Measurements from ENCODE around the gene REEP2. TPM values are rescaled to one million over a fixed set of nuclear protein-coding genes. Genes with fewer than 3 reads are reported as not detected.

REEP2 gene
- total RNA-seq, 1 donor from 2014 or later: 17.4 TPM

DNA sequence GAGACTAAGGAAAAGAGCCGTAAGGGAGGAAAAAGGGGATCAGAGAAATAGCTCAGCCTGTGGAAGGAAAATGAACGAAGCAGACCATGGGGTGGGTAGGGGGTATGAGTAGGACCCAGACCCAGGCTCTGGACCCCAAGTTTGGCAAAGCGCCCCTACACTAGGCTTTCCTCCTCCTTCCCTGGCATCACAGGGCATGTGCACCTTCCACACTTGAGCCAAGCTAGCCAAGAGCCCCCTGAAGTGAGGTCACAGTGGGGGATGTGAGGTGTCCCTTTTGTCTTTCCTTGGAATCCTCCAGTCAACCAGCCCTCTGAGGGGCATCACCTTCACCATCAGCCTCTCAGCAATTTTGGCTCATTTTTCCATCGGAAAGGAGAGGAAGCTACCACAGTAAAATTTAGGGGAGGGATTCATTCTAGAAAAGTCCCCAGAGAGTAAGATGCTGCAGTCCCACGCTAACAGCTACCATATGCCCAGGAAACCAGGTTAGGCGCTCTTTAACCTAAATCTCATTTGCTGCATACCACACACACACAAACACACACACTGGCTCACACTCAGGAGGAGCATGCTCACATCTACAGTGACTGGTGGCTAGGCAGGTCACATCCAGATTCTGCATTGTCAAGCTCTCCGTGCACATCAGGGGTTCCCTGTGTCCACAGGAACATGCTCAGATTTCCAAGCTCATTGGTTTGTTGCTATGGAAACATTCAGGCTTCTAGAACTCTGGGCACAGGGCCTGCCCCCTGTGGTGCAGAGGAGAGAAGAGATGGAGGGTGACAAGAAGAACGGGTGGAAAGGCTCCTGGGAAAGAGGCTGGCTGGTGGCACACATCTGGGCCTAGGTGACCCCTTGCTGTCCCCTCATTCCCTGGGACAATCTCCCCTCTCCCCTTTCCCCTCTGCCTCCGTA is 9.9 kb downstream of the REEP2 start:
- no peak for TF ChIP-seq EZH2 (IDR thresholded peaks at IDR 0.05)
- TF ChIP-seq, protein P1, sequence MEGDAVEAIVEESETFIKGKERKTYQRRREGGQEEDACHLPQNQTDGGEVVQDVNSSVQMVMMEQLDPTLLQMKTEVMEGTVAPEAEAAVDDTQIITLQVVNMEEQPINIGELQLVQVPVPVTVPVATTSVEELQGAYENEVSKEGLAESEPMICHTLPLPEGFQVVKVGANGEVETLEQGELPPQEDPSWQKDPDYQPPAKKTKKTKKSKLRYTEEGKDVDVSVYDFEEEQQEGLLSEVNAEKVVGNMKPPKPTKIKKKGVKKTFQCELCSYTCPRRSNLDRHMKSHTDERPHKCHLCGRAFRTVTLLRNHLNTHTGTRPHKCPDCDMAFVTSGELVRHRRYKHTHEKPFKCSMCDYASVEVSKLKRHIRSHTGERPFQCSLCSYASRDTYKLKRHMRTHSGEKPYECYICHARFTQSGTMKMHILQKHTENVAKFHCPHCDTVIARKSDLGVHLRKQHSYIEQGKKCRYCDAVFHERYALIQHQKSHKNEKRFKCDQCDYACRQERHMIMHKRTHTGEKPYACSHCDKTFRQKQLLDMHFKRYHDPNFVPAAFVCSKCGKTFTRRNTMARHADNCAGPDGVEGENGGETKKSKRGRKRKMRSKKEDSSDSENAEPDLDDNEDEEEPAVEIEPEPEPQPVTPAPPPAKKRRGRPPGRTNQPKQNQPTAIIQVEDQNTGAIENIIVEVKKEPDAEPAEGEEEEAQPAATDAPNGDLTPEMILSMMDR (IDR thresholded peaks at IDR 0.05): no peak
- TF ChIP-seq EZH2phosphoT487 (IDR thresholded peaks at IDR 0.05): no peak
- no peaks in the 10 kb centered on the region for H3K9me3 ChIP-seq (ENCODE audit: low read depth)
- H4K20me1 ChIP-seq (ENCODE audit: low read depth): no peaks in the 10 kb centered on the region
- Mint-ChIP-seq H3K4me3 (peak overlapping the region; percentile 56), H3K36me3 (peaks cover 3% of the 10 kb centered on the region), H3K27ac (peak overlapping the region; percentile 97), H3K27me3 (ENCODE audit: insufficient read depth, low read depth) (peaks cover 8% of the 10 kb centered on the region), H3K9me3 (no peaks in the 10 kb centered on the region), H3K4me1 (peaks cover 25% of the 10 kb centered on the region)
- H3F3A ChIP-seq (ENCODE audit: low read depth): no peaks in the 10 kb centered on the region
- H3K27ac ChIP-seq: no peak overlapping the region
- peak overlapping the region; percentile 52 for H3K4me2 ChIP-seq
- no peaks in the 10 kb centered on the region for H3K27me3 ChIP-seq
- no peaks in the 10 kb centered on the region for H3K36me3 ChIP-seq
- H3K4me1 ChIP-seq: peaks cover 18% of the 10 kb centered on the region
- no peaks in the 10 kb centered on the region for H3K79me2 ChIP-seq (ENCODE audit: low read depth)
- no peak overlapping the region for H3K4me3 ChIP-seq
- no peak for DNase-seq (ENCODE audit: low spot score)
- H3K9ac ChIP-seq: no peak overlapping the region
- H2AFZ ChIP-seq (replicated peaks): no peak overlapping the region

- Histone ChIP-seq H3K9me3 (ENCODE audit: low read depth) (no peaks in the 10 kb centered on the region), H3K4me1 (peaks cover 18% of the 10 kb centered on the region), H3K4me2 (peak overlapping the region; percentile 36), H3K9ac (no peak overlapping the region), H3K27ac (no peak overlapping the region), H3F3A (ENCODE audit: low read depth) (no peaks in the 10 kb centered on the region), H3K36me3 (no peaks in the 10 kb centered on the region), H2AFZ (replicated peaks) (peak overlapping the region; percentile 58), H4K20me1 (ENCODE audit: low read depth) (no peaks in the 10 kb centered on the region), H3K79me2 (ENCODE audit: low read depth) (no peaks in the 10 kb centered on the region), H3K4me3 (no peak overlapping the region), H3K27me3 (no peaks in the 10 kb centered on the region)
- H3K4me3 Mint-ChIP-seq: peak overlapping the region; percentile 72
- H3K9me3 Mint-ChIP-seq: no peaks in the 10 kb centered on the region
- H3K27ac Mint-ChIP-seq: peak overlapping the region; percentile 97
- DNase-seq (ENCODE audit: low spot score): peak; percentile 94
- H3K27me3 Mint-ChIP-seq (ENCODE audit: insufficient read depth, low read depth): peaks cover 5% of the 10 kb centered on the region
- no peak for TF ChIP-seq EZH2phosphoT487 (IDR thresholded peaks at IDR 0.05)
- TF ChIP-seq, protein P1 (IDR thresholded peaks at IDR 0.05): peak; percentile 93
- H3K36me3 Mint-ChIP-seq: no peaks in the 10 kb centered on the region
- H3K4me1 Mint-ChIP-seq: peaks cover 25% of the 10 kb centered on the region
Observed at GRCh38 chr5:138449501-138450239, 10.8 kb downstream of the REEP2 start.

DNA sequence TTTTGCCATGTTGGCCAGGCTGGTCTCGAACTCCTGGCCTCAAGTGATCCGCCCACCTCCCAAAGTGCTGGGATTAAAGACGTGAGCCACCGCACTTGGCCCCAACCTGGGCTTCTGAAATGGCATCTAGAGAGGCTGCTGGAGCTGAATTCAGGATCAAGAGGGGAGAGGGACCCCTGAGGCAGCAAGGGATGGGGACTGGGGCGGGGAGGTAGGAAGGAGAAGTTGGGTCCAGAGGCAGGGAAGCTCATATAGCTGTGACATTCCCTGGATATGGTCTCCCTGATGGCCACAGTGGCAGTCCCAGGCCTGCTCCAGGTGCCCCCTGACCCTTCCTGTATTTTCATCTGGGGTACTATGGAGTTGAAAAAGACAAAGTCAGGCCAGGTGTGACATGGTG is 12.1 kb downstream of the REEP2 start:
- no peak overlapping the region for H2AFZ ChIP-seq (replicated peaks)
- TF ChIP-seq EZH2 (IDR thresholded peaks at IDR 0.05) (no peak), EZH2phosphoT487 (IDR thresholded peaks at IDR 0.05) (no peak)
- TF ChIP-seq, protein P1 (IDR thresholded peaks at IDR 0.05): no peak
- H3K36me3 ChIP-seq: no peaks in the 10 kb centered on the region
- Mint-ChIP-seq H3K27ac (no peak overlapping the region), H3K36me3 (no peaks in the 10 kb centered on the region), H3K27me3 (ENCODE audit: insufficient read depth, low read depth) (peaks cover 5% of the 10 kb centered on the region), H3K9me3 (no peaks in the 10 kb centered on the region), H3K4me1 (peaks cover 38% of the 10 kb centered on the region), H3K4me3 (no peak overlapping the region)
- no peaks in the 10 kb centered on the region for H4K20me1 ChIP-seq (ENCODE audit: low read depth)
- DNase-seq (ENCODE audit: low spot score): no peak
- H3K27ac ChIP-seq: no peak overlapping the region
- peaks cover 27% of the 10 kb centered on the region for H3K4me1 ChIP-seq
- no peaks in the 10 kb centered on the region for H3K27me3 ChIP-seq
- H3K79me2 ChIP-seq (ENCODE audit: low read depth): no peaks in the 10 kb centered on the region
- H3K4me3 ChIP-seq: no peak overlapping the region
- no peaks in the 10 kb centered on the region for H3F3A ChIP-seq (ENCODE audit: low read depth)
- H3K9me3 ChIP-seq (ENCODE audit: low read depth): no peaks in the 10 kb centered on the region
- H3K4me2 ChIP-seq: no peak overlapping the region
- no peak overlapping the region for H3K9ac ChIP-seq

Data from neural progenitor cell (in vitro differentiated cells).